Gastrocnemius medialis (tissue), 4 donors: Measurements from ENCODE around the gene ROR1. TPM values are rescaled to one million over a fixed set of nuclear protein-coding genes. Genes with fewer than 3 reads are reported as not detected.

Experiments
- ATAC-seq, 2 donors: fragments of 150-250 bp; one replicate each; pipeline ENCODE4 v1.9.1; 2016
- DNase-seq, 2 donors: peaks; one replicate each; pipeline ENCODE4 v3.0.0-alpha.2; 2019
- H3K27ac ChIP-seq, 4 donors: fragments of 200-600 bp; sonication (generic); 1 replicate in 1 of 4; 2 replicates in 3 of 4; pipeline ENCODE4 v1.5.1; 2016 to 2018; ENCODE audit warnings: mild to moderate bottlenecking in 2 of 4, moderate library complexity in 1 of 4
- H3K27me3 ChIP-seq, 3 donors: fragments of 200-600 bp; sonication (generic) in 2 of 3; 1 replicate in 1 of 3; 2 replicates in 2 of 3; pipeline versions ENCODE4 v1.5.1 to v1.6.0; 2016 to 2019; ENCODE audit warnings: mild to moderate bottlenecking in 1 of 3, moderate library complexity in 1 of 3
- H3K36me3 ChIP-seq, 2 donors: fragments of 200-600 bp; sonication (generic) in 1 of 2; one replicate each; pipeline ENCODE4 v1.5.1; 2017 to 2018
- H3K4me1 ChIP-seq, 2 donors: fragments of 200-600 bp; sonication (generic) in 1 of 2; one replicate each; pipeline ENCODE4 v1.5.1; 2016 to 2017; ENCODE audit warnings: mild to moderate bottlenecking in 2 of 2
- H3K4me3 ChIP-seq, 4 donors: fragments of 200-600 bp; sonication (generic) in 3 of 4; 1 replicate in 1 of 4; 2 replicates in 3 of 4; pipeline ENCODE4 v1.5.1; 2016 to 2019; ENCODE audit warnings: mild to moderate bottlenecking in 2 of 4
- H3K9me3 ChIP-seq, 3 donors: fragments of 200-600 bp; sonication (generic) in 2 of 3; 1 replicate in 1 of 3; 2 replicates in 2 of 3; pipeline ENCODE4 v1.5.1; 2016 to 2019
- POLR2A ChIP-seq, 2 donors: fragments of 450-650 bp; IDR thresholded peaks; one replicate each; pipeline ENCODE4 v1.6.1; 2017; ENCODE audit warnings: antibody characterized with exemption in 2 of 2, mild to moderate bottlenecking in 2 of 2, moderate library complexity in 2 of 2
- in situ Hi-C, 4 donors: fragments of 200-750 bp; cut with MboI; loops; one replicate each; pipeline versions ENCODE4 v1.15.0 to v1.8.0; 2017; ENCODE audit warnings: low sequenced_read_pairs in 4 of 4
- intact Hi-C: fragments of 100-400 bp; cut with DNase I; formaldehyde crosslinking; loops from one replicate; pipeline ENCODE4 v1.15.1; 2023; ENCODE audit warnings: low total_unique reads
- total RNA-seq, 4 donors: library from RNA; depleted of rRNA; stranded (reverse); fragments of >200 nt; gene quantifications; one replicate each; pipeline versions ENCODE4 v1.1.0 to v1.2.3, GENCODE V29; 2016
- TF ChIP-seq, protein P1 (sequence below), 5 experiments: fragments of 450-650 bp in 3 of 5; fragments of 200-600 bp in 2 of 5; sonication (generic) in 2 of 5; IDR thresholded peaks in 4 of 5; conservative IDR thresholded peaks in 1 of 5; 1 replicate in 4 of 5; 2 replicates in 1 of 5; pipeline ENCODE4 v1.5.1; 2016 to 2019; ENCODE audit warnings: antibody characterized with exemption in 5 of 5, mild to moderate bottlenecking in 3 of 5, moderate library complexity in 3 of 5

Gene ROR1
- total RNA-seq, 4 donors from 2014 or later: 2.5 to 4.3 (median 3.6) TPM

DNA sequence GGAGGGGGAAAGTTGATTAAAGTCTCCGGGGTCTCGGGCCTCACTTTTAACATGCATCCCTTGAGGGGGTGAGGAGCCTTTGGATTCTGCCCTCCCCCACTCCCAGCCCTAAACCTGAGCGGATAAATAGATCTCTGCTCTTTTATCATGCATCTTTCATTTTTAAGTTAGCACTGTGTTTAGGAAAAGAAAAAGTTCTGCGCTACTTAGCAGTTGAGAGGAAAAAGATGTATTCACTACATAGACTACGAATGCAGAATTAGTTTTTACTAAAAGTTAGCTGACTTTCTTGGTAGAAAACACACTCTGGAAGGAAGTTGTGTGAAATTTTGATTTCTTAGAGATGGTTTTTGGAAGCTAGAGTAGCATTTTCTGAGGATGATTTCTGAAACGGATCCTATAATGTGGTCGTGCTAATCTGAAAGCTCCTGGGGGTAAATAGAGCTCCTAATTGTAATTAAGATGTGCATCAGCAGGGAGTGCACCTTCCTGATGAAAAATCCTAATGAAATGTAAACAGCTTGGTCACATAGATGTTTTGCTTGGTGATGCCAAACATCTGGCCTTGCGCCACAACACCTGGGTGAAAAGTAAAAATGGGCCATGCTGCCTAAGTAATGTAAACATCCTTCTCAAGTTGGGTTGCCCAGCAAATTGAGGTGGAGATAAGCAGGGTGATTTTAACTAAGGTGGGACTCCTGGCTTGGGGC is 1.8 kb downstream of the ROR1 start:
- in situ Hi-C loops (loop anchor here in 2 of 4 donors (10.0 kb wide), 2 partner anchors 359 to 369 kb away; no protein-coding TSS in a partner anchor), intact Hi-C loops (loop anchor here (2.0 to 10.0 kb wide), 2 partner anchors 145 to 279 kb away; no protein-coding TSS in a partner anchor)
- no peak for TF ChIP-seq POLR2A (IDR thresholded peaks at IDR 0.05)
- TF ChIP-seq, protein P1, sequence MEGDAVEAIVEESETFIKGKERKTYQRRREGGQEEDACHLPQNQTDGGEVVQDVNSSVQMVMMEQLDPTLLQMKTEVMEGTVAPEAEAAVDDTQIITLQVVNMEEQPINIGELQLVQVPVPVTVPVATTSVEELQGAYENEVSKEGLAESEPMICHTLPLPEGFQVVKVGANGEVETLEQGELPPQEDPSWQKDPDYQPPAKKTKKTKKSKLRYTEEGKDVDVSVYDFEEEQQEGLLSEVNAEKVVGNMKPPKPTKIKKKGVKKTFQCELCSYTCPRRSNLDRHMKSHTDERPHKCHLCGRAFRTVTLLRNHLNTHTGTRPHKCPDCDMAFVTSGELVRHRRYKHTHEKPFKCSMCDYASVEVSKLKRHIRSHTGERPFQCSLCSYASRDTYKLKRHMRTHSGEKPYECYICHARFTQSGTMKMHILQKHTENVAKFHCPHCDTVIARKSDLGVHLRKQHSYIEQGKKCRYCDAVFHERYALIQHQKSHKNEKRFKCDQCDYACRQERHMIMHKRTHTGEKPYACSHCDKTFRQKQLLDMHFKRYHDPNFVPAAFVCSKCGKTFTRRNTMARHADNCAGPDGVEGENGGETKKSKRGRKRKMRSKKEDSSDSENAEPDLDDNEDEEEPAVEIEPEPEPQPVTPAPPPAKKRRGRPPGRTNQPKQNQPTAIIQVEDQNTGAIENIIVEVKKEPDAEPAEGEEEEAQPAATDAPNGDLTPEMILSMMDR (IDR thresholded peaks at IDR 0.05 in 4 of 5, conservative IDR thresholded peaks at IDR 0.05 in 1 of 5): no peak
- H3K27ac ChIP-seq: peak overlapping the region in 1 of 4 donors; percentile 70
- DNase-seq (no peak), ATAC-seq (no peak)
- H3K4me1 ChIP-seq: peaks cover 7 to 23% of the 10 kb centered on the region in 2 donors
- H3K27me3 ChIP-seq: no peaks in the 10 kb centered on the region
- no peaks in the 10 kb centered on the region for H3K36me3 ChIP-seq
- no peaks in the 10 kb centered on the region for H3K9me3 ChIP-seq
- peak overlapping the region; percentile 68 to 79 (median 74) for H3K4me3 ChIP-seq

DNA sequence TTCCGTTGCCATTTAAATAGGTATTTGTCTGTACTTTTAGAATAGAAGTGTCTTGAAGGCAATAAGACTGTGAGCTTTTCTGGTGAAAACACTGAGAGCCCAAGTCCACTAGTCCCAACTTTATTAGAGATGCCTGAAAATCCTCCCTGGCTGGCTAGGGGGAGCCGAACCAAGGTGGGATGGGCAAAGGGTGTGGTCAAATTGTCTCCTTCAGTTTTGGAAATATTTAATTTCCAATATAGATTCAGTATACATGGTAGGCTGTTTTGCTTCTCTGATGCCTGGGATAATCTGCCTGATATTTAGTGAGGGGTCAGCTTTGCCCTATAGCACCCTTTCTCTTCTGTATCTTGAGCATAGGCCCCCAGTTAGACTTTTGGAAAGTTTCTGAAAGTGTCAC is 3.5 kb downstream of the ROR1 start:
- Histone ChIP-seq H3K27ac (no peak overlapping the region), H3K4me1 (peaks cover 7 to 23% of the 10 kb centered on the region in 2 donors), H3K4me3 (no peak overlapping the region), H3K9me3 (no peaks in the 10 kb centered on the region), H3K27me3 (no peaks in the 10 kb centered on the region), H3K36me3 (no peaks in the 10 kb centered on the region)
- intact Hi-C loops (loop anchor here (10.0 kb wide), 1 partner anchor 278 kb away; no protein-coding TSS in a partner anchor), in situ Hi-C loops (loop anchor here in 2 of 4 donors (10.0 kb wide), 2 partner anchors 358 to 368 kb away; no protein-coding TSS in a partner anchor)
- DNase-seq (no peak), ATAC-seq (no peak)
- TF ChIP-seq, protein P1 (IDR thresholded peaks at IDR 0.05 in 4 of 5, conservative IDR thresholded peaks at IDR 0.05 in 1 of 5): no peak
- no peak for TF ChIP-seq POLR2A (IDR thresholded peaks at IDR 0.05)

DNA sequence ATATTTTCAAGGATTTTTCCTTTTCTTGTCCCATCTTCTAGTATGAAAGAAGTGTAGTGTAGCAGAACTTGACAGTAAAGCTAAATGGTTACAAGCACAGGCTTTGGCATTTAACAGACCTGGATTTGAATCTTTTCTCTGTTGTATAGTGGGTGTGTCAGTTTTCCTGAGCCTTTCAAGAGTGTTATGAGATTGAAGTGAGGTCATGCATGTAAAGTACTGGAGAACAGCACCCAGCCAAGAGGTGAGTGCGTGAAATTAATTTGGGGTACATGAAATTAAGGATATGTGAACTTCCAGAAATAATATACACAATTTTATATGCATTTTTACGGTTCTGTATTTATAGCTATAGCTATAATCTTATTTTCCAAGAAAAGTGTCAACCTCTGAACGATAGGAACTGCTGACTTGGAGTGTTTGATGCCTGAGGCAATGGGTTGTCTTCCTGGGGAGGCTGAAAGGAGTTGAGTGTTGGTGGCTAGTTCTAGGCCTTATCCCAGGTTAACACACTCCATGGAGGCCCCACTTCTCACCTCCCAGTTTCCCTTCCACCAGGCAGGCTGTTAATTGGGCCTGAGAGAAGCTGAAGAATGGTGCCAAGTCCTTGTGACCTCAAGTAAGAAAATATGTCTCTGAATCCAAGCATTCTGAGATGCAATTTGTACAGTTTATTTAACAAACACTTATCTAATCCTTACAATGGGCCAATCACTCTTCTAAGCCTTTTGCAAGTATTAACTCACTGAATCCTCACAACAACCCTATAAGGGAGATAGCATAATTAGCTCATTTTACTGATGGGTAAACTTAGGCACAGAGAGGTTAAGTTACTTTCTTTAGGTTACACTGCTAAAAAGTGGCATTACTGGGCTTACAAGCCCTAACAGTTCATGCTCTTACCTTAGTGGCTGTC is 4.4 kb downstream of the ROR1 start:
- no peaks in the 10 kb centered on the region for H3K27me3 ChIP-seq
- H3K4me3 ChIP-seq: no peak overlapping the region
- no peak for TF ChIP-seq POLR2A (IDR thresholded peaks at IDR 0.05)
- TF ChIP-seq, protein P1 (IDR thresholded peaks at IDR 0.05 in 4 of 5, conservative IDR thresholded peaks at IDR 0.05 in 1 of 5): no peak
- intact Hi-C loops: loop anchor here (10.0 kb wide), 1 partner anchor 277 kb away; no protein-coding TSS in a partner anchor
- peaks cover 7 to 20% of the 10 kb centered on the region in 2 donors for H3K4me1 ChIP-seq
- ATAC-seq: no peak
- H3K27ac ChIP-seq: no peak overlapping the region
- no peaks in the 10 kb centered on the region for H3K9me3 ChIP-seq
- DNase-seq: no peak
- no peaks in the 10 kb centered on the region for H3K36me3 ChIP-seq
- in situ Hi-C loops: loop anchor here in 2 of 4 donors (10.0 kb wide), 2 partner anchors 357 to 367 kb away; no protein-coding TSS in a partner anchor

DNA sequence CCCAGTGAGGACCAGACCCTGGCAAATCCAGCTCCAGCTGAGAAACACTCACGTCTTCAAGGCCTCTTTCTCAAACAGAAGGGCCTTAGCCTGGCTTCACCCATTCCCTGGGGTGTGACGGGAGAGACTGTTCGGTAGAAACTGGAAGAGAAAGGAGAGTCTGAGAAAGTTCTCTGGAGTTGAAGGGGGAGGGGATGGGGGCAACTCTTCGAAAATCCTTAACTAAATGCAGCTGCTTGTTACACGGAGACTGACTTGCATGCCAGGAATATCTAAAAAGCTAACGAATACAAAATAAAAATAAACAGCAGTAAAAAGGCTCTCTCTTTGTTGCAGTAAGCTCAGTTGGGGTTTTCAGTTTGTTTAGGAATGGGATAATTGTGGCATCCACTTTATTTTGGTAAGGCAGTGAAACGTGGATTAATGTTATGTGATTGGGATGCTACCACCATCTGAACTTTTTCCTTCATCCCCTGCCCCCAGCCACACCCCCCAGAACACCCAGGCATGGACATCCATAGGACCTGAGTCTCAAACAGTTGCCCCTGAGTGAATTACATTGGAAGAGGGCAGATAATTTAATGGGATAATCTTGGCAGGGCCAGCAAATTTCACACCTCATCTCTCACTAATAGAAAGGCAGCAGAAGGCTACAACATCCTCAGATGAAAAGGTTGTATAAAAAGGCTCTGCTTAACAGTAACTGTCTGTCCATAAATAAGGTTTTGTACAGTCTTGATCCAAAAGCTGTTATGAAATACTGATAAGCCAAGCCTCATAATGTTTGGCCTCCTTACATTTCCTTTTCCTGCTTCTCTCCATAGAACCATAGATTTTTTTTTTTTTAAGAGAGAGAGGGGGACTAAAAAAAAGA is 5.8 kb downstream of the ROR1 start:
- Histone ChIP-seq H3K4me1 (peaks cover 14 to 19% of the 10 kb centered on the region in 2 donors), H3K27ac (no peak overlapping the region), H3K9me3 (no peaks in the 10 kb centered on the region), H3K36me3 (no peaks in the 10 kb centered on the region), H3K4me3 (no peak overlapping the region), H3K27me3 (no peaks in the 10 kb centered on the region)
- DNase-seq (no peak), ATAC-seq (no peak)
- intact Hi-C loops: loop anchor here (10.0 kb wide), 1 partner anchor 275 kb away; no protein-coding TSS in a partner anchor
- no peak for TF ChIP-seq POLR2A (IDR thresholded peaks at IDR 0.05)
- TF ChIP-seq, protein P1 (IDR thresholded peaks at IDR 0.05 in 4 of 5, conservative IDR thresholded peaks at IDR 0.05 in 1 of 5): no peak
- in situ Hi-C loops: loop anchor here in 2 of 4 donors (10.0 kb wide), 2 partner anchors 355 to 365 kb away; no protein-coding TSS in a partner anchor
